CD4-positive, alpha-beta T cell (primary cell): ENCODE results near the gene CMTR1. TPM values are rescaled to one million over a fixed set of nuclear protein-coding genes. Genes with fewer than 3 reads are reported as not detected.
A peak's percentile ranks its signal among the peaks of the same experiment; 100 is the strongest.

ENCODE experiments used
- ATAC-seq: fragments of 200-7000 bp; cut with Tn5 transposase; one replicate; pipeline ENCODE4 v1.10.0; 2022; ENCODE audit warnings: mild to moderate bottlenecking; ENCODE audit not compliant: poor library complexity
- CTCF ChIA-PET: fragments of 350-600 bp; sonication (Branson Sonifier 250); formaldehyde crosslinking; loops from one replicate; lab custom pipeline; 2021; ENCODE audit warnings: antibody characterized with exemption, inconsistent platforms; lab: Charles Lee
- POLR2A ChIA-PET: fragments of 350-600 bp; sonication (Branson Sonifier 250); formaldehyde crosslinking; loops from one replicate; lab custom pipeline; 2021; ENCODE audit warnings: antibody characterized with exemption, inconsistent platforms; lab: Charles Lee
- DNase-seq, 14 experiments: peaks; one replicate each; pipeline ENCODE4 v3.0.0-alpha.2; 2013 to 2020; ENCODE audit warnings: mixed read lengths in 2 of 14
- H3K27ac ChIP-seq, 2 donors: one replicate each; pipeline versions ENCODE4 v1.5.1 to v1.7.0; 2013; ENCODE audit warnings: low read length in 2 of 2, low read depth in 1 of 2, mild to moderate bottlenecking in 1 of 2
- H3K27me3 ChIP-seq, 2 experiments: 1 replicate in 1 of 2; 2 replicates in 1 of 2; pipeline versions ENCODE4 v1.6.1 to v1.7.0; 2013; ENCODE audit warnings: low read length in 2 of 2, control low read depth in 1 of 2, mild to moderate bottlenecking in 1 of 2, moderate library complexity in 1 of 2; ENCODE audit not compliant: insufficient read depth in 2 of 2, control insufficient read depth in 1 of 2
- H3K36me3 ChIP-seq: one replicate; pipeline ENCODE4 v1.6.1; 2013; ENCODE audit warnings: low read length, control low read depth; ENCODE audit not compliant: insufficient read depth
- H3K4me1 ChIP-seq: one replicate; pipeline ENCODE4 v1.6.1; 2013; ENCODE audit warnings: low read length, control low read depth; ENCODE audit not compliant: insufficient read depth
- H3K4me3 ChIP-seq: one replicate; pipeline ENCODE4 v1.5.1; 2013; ENCODE audit warnings: mild to moderate bottlenecking, low read length, moderate library complexity
- H3K9me3 ChIP-seq, 2 experiments: 1 replicate in 1 of 2; 2 replicates in 1 of 2; pipeline versions ENCODE4 v1.6.1 to v1.7.0; 2013; ENCODE audit warnings: low read length in 2 of 2, mild to moderate bottlenecking in 2 of 2, control low read depth in 1 of 2, moderate library complexity in 1 of 2; ENCODE audit not compliant: control insufficient read depth in 1 of 2, insufficient read depth in 1 of 2
- H3K27ac Mint-ChIP-seq: one replicate; pipeline ENCODE4 v1.8.0; 2020; ENCODE audit warnings: mixed read lengths
- H3K27me3 Mint-ChIP-seq: one replicate; pipeline ENCODE4 v1.8.0; 2021; ENCODE audit warnings: mixed read lengths
- H3K36me3 Mint-ChIP-seq: one replicate; pipeline ENCODE4 v1.8.0; 2021; ENCODE audit warnings: low read depth, mixed read lengths
- H3K4me1 Mint-ChIP-seq: one replicate; pipeline ENCODE4 v1.8.0; 2021; ENCODE audit warnings: low read depth, mixed read lengths
- H3K4me3 Mint-ChIP-seq: one replicate; pipeline ENCODE4 v1.8.0; 2020; ENCODE audit warnings: mild to moderate bottlenecking, mixed read lengths
- H3K9me3 Mint-ChIP-seq: one replicate; pipeline ENCODE4 v1.8.0; 2020; ENCODE audit warnings: mixed read lengths
- intact Hi-C, 2 experiments: fragments of 100-400 bp; cut with DNase I in 1 of 2; cut with micrococcal nuclease in 1 of 2; formaldehyde crosslinking; loops; one replicate each; pipeline versions ENCODE4 v1.15.1 to v1.9.0; 2023 to 2025; cut with DNase I, micrococcal nuclease
- total RNA-seq, 174 experiments: library from RNA in 2 of 174; stranded (reverse) in 2 of 174; gene quantifications; one replicate each; pipeline ENCODE4 v1.2.3 and lab custom pipeline; 2021 to 2026
- TF ChIP-seq, protein P1 (sequence below): fragments of 200-600 bp; IDR thresholded peaks from one replicate; pipeline ENCODE4 v1.8.0; 2022; ENCODE audit warnings: antibody characterized with exemption, mild to moderate bottlenecking

CMTR1 gene
- total RNA-seq, 2 experiments from 2014 or later, result 79.7 to 80.3 TPM

DNA sequence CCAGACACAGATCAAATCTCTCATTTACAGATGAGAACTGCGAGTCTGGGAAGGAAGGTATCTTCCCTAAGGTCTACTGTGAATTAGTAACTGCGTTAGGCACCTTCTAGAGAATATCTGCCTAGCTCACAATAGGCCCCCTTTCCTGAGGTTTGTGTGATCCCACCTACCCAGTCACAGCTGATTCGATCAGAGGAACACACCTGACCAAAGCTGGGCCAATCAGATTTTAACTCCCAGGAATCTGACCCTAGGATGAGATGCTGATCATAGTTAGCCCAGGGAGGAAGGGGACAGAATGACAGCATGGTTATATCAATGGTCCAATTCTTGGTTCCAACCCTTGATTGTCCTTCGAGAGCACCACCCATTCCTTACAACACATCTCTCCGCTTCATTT, 74.1 kb downstream of the CMTR1 start:
- Histone ChIP-seq H3K36me3 (no peaks in the 10 kb centered on the region), H3K27me3 (no peaks in the 10 kb centered on the region), H3K4me1 (peaks cover 93% of the 10 kb centered on the region), H3K9me3 (no peaks in the 10 kb centered on the region), H3K27ac (peak overlapping the region in 1 of 2 donors; percentile 5), H3K4me3 (no peak overlapping the region)
- CTCF ChIA-PET, result interaction anchor here (1.5 to 10.5 kb wide), 2 partner anchors 11 to 59 kb away, joined by 3 to 101 read pairs; no protein-coding TSS in a partner anchor
- TF ChIP-seq, protein P1, sequence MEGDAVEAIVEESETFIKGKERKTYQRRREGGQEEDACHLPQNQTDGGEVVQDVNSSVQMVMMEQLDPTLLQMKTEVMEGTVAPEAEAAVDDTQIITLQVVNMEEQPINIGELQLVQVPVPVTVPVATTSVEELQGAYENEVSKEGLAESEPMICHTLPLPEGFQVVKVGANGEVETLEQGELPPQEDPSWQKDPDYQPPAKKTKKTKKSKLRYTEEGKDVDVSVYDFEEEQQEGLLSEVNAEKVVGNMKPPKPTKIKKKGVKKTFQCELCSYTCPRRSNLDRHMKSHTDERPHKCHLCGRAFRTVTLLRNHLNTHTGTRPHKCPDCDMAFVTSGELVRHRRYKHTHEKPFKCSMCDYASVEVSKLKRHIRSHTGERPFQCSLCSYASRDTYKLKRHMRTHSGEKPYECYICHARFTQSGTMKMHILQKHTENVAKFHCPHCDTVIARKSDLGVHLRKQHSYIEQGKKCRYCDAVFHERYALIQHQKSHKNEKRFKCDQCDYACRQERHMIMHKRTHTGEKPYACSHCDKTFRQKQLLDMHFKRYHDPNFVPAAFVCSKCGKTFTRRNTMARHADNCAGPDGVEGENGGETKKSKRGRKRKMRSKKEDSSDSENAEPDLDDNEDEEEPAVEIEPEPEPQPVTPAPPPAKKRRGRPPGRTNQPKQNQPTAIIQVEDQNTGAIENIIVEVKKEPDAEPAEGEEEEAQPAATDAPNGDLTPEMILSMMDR, result no peak
- Mint-ChIP-seq H3K4me3 (no peak overlapping the region), H3K27me3 (no peaks in the 10 kb centered on the region), H3K27ac (peak overlapping the region; percentile 97), H3K4me1 (peaks cover 85% of the 10 kb centered on the region), H3K9me3 (no peaks in the 10 kb centered on the region), H3K36me3 (no peaks in the 10 kb centered on the region)
- ATAC-seq, result no peak
- DNase-seq, result no peak
- intact Hi-C loops, result no loop called here
- POLR2A ChIA-PET, result interaction anchor here (10.6 kb wide), 1 partner anchor 9 kb away, joined by 330 read pairs; no protein-coding TSS in a partner anchor

DNA sequence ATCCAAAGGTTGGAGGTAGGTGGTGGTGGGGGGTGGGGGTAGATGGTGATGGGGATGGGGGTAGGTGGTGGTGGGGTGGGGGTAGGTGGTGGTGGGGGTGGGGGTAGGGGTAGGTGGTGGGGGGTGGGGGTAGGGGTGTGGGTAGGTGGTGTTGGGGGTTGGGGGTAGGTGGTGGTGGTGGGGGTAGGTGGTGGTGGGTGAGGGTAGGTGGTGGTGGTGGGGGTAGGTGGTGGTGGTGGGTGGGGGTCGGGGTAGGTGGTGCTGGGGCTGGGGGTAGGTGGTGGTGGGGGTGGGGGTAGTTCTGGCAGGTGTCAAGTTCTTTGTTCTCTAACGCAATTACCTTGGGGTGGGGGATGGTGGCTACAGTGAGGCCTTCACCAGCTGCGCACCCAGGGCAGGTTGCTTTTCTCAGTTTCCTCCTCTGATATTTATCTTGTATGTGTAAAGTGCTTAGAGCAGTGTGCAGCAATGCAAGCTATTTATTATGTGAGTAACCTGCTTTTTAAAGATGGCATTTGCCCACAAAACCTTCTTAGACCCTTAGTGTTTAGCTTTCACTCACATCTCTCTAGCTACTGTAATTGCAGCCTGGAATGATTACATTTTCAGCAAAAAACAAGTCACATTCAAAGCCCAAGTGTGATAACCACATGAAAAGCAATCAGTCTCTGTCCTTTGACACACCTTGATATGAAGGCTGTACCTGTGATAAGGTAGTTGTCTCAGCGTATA, 74.8 kb downstream of the CMTR1 start:
- peaks cover 93% of the 10 kb centered on the region for H3K4me1 ChIP-seq
- DNase-seq, result peak in 9 of 14 experiments; percentile 36 to 76 (median 45)
- intact Hi-C loops, result no loop called here

DNA sequence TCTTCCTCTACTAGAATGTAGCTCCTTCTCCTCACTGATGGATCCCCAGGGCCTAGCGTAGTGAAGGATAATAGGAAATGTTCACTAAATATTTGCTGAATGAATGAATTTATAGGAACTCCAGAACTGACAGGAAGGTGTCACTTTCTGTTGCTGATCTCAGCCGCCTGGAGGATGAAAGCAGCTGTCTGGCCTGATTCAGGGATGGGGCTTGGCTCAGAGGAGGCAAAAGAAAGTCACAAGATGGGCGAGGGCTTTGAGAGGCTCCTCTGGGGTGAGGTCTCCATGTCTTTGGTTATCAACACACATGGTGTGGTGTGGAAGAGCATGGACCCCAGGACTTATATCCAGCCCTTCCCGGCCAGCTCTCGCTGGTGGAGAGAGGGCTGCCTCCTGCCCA, 78.2 kb downstream of the CMTR1 start:
- TF ChIP-seq, protein P1, result no peak
- Mint-ChIP-seq H3K9me3 (no peaks in the 10 kb centered on the region), H3K4me1 (peaks cover 87% of the 10 kb centered on the region), H3K4me3 (no peak overlapping the region), H3K27me3 (no peaks in the 10 kb centered on the region), H3K27ac (peak overlapping the region; percentile 62), H3K36me3 (no peaks in the 10 kb centered on the region)
- no peak for ATAC-seq
- Histone ChIP-seq H3K27me3 (no peaks in the 10 kb centered on the region), H3K27ac (no peak overlapping the region), H3K9me3 (no peaks in the 10 kb centered on the region), H3K4me1 (peaks cover 93% of the 10 kb centered on the region), H3K36me3 (no peaks in the 10 kb centered on the region), H3K4me3 (no peak overlapping the region)
- no peak for DNase-seq
- CTCF ChIA-PET, result interaction anchor here (1.0 kb wide), 1 partner anchor 9 kb away, joined by 3 read pairs; no protein-coding TSS in a partner anchor
- POLR2A ChIA-PET, result no interaction called here
- intact Hi-C loops, result loop anchor here in 1 of 2 experiments (5.0 kb wide), 1 partner anchor 311 kb away; no protein-coding TSS in a partner anchor

More for the DNA sequence above, 74.8 kb downstream of the CMTR1 start:
- H3K27ac ChIP-seq, result peak overlapping the region; percentile 19 to 26
- TF ChIP-seq, protein P1, result no peak
- ChIA-PET CTCF (interaction anchor here (1.0 to 10.5 kb wide), 2 partner anchors 10 to 18 kb away, joined by 3 to 101 read pairs; no protein-coding TSS in a partner anchor), POLR2A (interaction anchor here (0.9 to 10.6 kb wide), 7 partner anchors 8 to 39 kb away, joined by 3 to 330 read pairs (median 6); partner anchors contain the start of gene CCDC167)
- Mint-ChIP-seq H3K27me3 (no peaks in the 10 kb centered on the region), H3K4me1 (peaks cover 84% of the 10 kb centered on the region), H3K9me3 (no peaks in the 10 kb centered on the region), H3K4me3 (peak overlapping the region; percentile 18), H3K36me3 (no peaks in the 10 kb centered on the region), H3K27ac (peak overlapping the region; percentile 97)
- H3K4me3 ChIP-seq, result no peak overlapping the region
- no peaks in the 10 kb centered on the region for H3K9me3 ChIP-seq
- H3K36me3 ChIP-seq, result no peaks in the 10 kb centered on the region
- ATAC-seq, result peak; percentile 38
- H3K27me3 ChIP-seq, result no peaks in the 10 kb centered on the region
